GM13976 (cell line): ENCODE measurements around the gene KRT1.

Source experiments
- DNase-seq: peaks from one replicate; pipeline ENCODE4 v3.0.0; 2012; ENCODE audit warnings: low spot score
- in situ Hi-C: fragments of 300-500 bp; cut with MboI; formaldehyde crosslinking; loops from one replicate; pipeline ENCODE4 v1.12.0; 2022; ENCODE audit warnings: low sequenced_read_pairs, mixed read lengths, inconsistent platforms; ENCODE audit not compliant: unreplicated experiment
- TF ChIP-seq, protein P1 (sequence below): IDR thresholded peaks from 2 replicates; pipeline ENCODE4 v1.5.1; 2012; ENCODE audit warnings: borderline replicate concordance, mild to moderate bottlenecking; ENCODE audit not compliant: insufficient read depth; ENCODE audit errors: extremely low read depth, missing control alignments, control extremely low read depth

Gene KRT1

DNA sequence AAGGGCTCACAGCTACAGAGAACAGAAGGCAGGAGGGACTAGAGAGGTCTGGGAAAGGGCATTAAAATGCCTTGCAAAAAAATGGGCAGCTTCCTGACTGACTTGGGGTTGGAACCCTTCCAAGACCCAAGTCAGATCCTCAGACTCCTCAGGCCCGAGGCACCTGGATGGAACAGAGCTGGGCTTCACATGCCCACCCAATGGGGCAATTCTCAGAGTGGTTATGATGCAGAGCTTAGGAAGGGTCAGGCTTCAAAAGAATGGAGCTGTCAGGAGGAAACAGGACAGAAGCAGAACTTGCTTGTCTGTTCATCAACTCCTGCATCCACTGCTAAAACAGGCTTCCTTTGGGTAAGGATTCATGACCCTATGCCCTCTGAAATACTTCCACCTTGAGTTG is 9.7 kb upstream of the KRT1 start:
- no peak for DNase-seq
- TF ChIP-seq, protein P1, sequence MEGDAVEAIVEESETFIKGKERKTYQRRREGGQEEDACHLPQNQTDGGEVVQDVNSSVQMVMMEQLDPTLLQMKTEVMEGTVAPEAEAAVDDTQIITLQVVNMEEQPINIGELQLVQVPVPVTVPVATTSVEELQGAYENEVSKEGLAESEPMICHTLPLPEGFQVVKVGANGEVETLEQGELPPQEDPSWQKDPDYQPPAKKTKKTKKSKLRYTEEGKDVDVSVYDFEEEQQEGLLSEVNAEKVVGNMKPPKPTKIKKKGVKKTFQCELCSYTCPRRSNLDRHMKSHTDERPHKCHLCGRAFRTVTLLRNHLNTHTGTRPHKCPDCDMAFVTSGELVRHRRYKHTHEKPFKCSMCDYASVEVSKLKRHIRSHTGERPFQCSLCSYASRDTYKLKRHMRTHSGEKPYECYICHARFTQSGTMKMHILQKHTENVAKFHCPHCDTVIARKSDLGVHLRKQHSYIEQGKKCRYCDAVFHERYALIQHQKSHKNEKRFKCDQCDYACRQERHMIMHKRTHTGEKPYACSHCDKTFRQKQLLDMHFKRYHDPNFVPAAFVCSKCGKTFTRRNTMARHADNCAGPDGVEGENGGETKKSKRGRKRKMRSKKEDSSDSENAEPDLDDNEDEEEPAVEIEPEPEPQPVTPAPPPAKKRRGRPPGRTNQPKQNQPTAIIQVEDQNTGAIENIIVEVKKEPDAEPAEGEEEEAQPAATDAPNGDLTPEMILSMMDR = no peak
- in situ Hi-C loops = no loop called here

DNA sequence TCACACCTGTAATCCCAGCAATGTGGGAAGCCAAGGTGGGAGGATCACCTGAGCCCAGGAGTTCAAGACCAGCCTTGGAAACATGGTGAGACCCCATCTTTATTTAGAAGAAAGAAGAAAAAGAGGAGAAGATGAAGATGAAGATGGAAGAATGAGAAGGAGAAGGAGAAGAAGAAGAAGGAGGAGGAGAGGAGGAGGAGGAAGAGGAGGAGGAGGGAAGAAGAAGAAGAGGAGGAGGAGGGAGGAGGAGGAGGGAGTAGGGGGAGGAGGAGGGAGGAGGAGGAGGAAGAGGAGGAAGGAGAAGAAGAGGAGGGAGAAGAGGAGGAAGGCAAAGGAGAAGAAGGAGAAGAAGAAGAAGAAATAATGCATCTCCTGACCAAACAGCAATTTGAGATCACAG is 9.0 kb upstream of the KRT1 start:
- DNase-seq = no peak
- in situ Hi-C loops = no loop called here
- TF ChIP-seq, protein P1 = no peak

DNA sequence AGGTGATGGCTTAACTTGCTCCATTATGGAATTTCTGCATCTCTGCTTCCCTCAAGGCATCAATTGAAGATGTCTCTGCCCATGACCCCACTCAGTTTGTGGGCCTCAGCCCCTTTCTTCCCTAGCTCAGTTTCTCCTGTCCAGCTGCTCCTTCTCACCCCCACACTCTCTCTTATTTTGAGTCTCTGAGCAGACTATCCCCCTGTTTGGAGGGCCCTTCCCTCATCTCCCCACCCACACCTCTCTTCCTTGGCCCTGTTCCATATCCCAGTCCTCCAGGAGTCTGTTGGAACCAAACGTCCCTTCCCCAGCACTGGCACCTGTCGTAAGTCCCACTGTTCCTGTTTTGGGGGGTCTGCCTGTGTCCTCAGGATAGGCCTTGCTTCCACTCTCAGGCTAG is 8.3 kb upstream of the KRT1 start:
- TF ChIP-seq, protein P1 = no peak
- in situ Hi-C loops = no loop called here
- DNase-seq = no peak

DNA sequence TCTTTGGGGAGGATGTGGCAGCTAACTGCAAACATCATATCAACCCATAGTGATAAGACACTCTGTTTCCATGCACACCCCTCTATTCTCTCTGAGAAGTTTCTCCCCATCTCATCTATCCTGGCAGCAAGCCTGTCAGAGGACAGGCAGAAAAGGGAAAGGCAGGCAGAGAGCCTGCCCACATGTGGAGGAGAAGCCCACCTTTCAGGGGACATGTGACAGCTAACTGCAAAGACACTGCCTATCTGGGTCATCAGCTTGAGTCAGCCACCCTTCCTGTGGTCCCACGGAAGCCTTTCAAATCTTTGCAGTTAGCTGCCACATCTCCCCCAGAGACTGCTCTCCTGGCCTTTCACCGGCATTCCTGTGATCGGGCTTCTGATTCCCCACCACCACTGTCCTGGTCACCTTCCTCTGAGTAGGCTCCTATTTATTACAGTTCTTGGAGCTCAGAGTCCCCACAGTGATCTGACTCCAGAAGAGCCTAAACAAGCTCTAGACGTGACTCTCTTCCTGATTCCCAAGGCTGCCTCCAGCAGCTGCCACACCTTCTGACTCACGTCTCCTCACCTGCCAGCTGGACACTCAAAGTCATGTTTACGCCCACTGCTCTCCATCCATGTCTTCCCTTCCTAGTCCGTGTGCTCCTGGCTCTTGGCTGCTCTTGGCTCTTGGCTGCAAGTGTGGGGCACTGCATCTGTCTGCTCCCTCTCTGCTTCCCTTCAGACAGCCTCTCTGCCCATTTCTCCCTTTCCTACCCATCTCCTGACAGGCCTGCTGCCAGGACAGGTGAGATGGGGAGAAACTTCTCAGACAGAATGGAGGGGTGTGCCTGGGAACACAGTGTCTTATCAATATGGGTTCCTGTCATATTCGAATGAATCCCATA is 7.5 kb upstream of the KRT1 start:
- no peak for DNase-seq
- TF ChIP-seq, protein P1 = no peak
- in situ Hi-C loops = no loop called here

DNA sequence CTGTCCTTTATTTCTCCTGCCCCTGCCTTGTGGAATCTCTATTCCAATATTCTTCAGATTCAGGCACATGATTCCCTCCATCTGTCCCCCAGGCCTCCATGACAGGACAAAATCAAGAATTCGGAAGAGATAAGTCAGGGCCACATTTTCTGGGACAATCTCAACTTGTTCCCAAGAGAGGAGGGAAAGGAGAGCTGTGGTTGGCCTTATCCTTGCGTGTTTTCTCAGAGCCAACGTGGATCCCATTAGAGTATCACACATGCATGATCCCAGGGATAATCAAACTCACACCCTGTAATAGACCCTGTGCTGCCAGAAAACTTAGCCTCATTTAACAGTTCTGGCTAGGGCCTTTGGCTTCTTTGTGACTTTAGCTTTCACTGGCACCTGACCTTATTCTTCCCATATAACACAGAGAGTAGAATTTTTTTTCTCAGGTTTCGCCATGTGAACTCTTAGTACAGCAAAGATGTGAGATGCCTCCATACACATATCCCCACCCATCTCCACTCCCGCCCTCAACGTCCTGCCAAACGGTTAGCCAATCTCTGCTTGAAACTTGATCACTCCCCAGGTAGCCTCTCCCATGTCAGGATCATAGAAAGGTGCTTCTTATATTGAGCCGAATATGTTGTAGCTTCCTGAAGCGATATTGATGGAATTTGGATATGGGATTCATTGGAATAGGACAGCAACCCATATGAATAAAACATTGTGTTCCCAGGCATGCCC is 6.7 kb upstream of the KRT1 start:
- in situ Hi-C loops = no loop called here
- TF ChIP-seq, protein P1 = no peak
- no peak for DNase-seq

DNA sequence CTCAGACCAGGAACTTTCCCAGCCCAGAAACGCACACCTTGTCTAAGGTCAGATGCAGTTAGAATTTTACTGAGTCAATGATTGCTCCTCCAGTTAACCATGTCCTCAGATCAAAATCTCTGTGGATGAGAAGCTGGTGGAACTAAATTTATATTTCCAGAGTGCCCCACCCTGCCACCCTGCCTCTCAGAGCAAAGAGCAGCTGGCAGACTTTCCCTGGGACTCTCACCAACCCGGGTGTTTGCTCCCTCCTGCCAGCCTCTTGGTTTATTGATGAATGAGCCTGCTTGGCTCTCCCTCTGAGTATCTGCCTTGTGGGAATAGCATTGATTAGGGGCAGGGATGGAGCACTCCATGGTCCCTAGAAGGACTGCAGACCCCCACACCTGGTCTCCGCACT is 5.9 kb upstream of the KRT1 start:
- TF ChIP-seq, protein P1 = no peak
- DNase-seq = no peak
- in situ Hi-C loops = no loop called here
